MG63 (cell line): Measurements from ENCODE around the gene SLC44A5. TPM values are rescaled to one million over a fixed set of nuclear protein-coding genes. Genes with fewer than 3 reads are reported as not detected.
"Not testable (repeated sequence)": the region's sequence is repeated elsewhere in the genome, so short reads cannot be mapped to it uniquely, and the experiment has no call there.

ENCODE experiments used
- DNase-seq: peaks from one replicate; pipeline ENCODE4 v3.0.0-alpha.2; 2020
- H3K27me3 ChIP-seq: fragments of 250-450 bp; sonication (Bioruptor Pico); 2 replicates; pipeline ENCODE4 v1.5.1; 2020; ENCODE audit warnings: mild to moderate bottlenecking, moderate library complexity
- H3K36me3 ChIP-seq: fragments of 250-450 bp; sonication (Bioruptor Pico); 2 replicates; pipeline ENCODE4 v1.5.1; 2020; ENCODE audit warnings: mild to moderate bottlenecking, moderate library complexity
- H3K4me3 ChIP-seq: fragments of 250-450 bp; sonication (Bioruptor Pico); 2 replicates; pipeline ENCODE4 v1.5.1; 2020; ENCODE audit warnings: mild to moderate bottlenecking, moderate library complexity
- H3K9me3 ChIP-seq: fragments of 250-450 bp; sonication (Bioruptor Pico); 2 replicates; pipeline ENCODE4 v1.5.1; 2020; ENCODE audit warnings: mild to moderate bottlenecking, moderate library complexity
- total RNA-seq: library from RNA; depleted of rRNA; stranded (reverse); fragments of >200 nt; shearing (Covaris generic); gene quantifications from 2 replicates; pipeline ENCODE4 v1.2.3, GENCODE V29; 2014; ENCODE audit warnings: low replicate concordance

SLC44A5 gene
- total RNA-seq, 1 experiment from 2014 or later, result not detected

DNA sequence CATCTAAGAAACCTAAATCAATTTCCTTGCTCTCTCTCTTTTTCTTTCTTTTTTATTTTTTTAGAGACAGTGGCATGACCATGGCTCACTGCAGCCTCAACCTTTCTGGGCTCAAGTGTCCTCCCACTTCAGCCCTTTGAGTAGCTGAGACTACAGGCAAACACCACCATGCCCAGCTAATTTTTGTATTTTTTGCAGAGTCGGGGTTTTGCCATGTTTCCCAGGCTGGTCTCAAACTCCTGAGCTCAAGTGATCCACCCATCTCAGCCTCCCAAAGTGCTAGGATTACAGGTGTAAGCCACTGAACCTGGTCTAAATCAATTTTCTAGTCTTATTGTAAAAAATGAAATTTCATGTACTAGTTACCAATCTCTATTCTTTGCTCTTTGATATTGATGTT is 367.8 kb downstream of the SLC44A5 start:
- Histone ChIP-seq H3K9me3 (no peaks in the 10 kb centered on the region), H3K27me3 (no peaks in the 10 kb centered on the region), H3K36me3 (no peaks in the 10 kb centered on the region), H3K4me3 (no peak overlapping the region)
- no peak for DNase-seq

DNA sequence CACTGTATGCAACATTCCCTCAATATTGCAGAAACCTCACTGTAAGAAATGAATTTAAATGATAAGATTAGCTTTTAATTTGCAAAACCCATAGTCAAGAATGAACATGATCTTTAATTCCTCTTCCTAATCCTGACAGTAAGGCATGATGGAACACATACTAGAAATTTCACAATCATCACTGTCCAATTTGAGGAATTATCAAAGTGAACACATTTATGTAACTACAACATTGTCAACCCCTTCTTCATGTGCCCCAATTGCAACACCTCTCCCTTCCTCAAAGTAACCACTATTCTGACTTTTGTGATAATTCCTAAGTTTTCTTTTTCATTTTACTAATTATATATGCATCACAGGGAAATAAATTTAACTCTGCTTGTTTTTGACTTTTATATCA is 373.6 kb downstream of the SLC44A5 start:
- Histone ChIP-seq H3K4me3 (no peak overlapping the region), H3K27me3 (peaks cover 3% of the 10 kb centered on the region; the same call in 1 of the 2 replicates), H3K9me3 (no peaks in the 10 kb centered on the region), H3K36me3 (no peaks in the 10 kb centered on the region)
- no peak for DNase-seq

DNA sequence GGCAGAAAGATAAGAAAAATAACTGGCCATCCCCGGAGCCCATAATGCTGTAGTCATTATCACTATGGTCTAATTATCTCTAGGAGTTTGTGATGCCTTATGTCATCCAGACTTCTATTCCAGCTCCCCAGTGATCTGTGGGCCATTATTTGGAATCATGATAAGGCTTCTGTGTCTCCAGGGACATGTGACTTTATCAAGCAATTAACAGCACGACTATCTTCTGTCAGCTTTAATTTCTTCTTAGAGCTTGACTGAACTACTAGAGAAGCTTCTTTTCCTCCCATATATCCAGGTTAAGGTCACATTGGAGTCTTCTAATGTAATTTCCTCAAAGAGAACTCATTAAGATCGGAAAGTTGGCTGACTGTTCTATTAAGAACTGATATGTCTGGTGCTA is 376.4 kb downstream of the SLC44A5 start:
- no peaks in the 10 kb centered on the region for H3K9me3 ChIP-seq
- H3K4me3 ChIP-seq, result no peak overlapping the region
- H3K27me3 ChIP-seq, result peaks cover 3% of the 10 kb centered on the region; the same call in 1 of the 2 replicates
- no peak for DNase-seq
- no peaks in the 10 kb centered on the region for H3K36me3 ChIP-seq

DNA sequence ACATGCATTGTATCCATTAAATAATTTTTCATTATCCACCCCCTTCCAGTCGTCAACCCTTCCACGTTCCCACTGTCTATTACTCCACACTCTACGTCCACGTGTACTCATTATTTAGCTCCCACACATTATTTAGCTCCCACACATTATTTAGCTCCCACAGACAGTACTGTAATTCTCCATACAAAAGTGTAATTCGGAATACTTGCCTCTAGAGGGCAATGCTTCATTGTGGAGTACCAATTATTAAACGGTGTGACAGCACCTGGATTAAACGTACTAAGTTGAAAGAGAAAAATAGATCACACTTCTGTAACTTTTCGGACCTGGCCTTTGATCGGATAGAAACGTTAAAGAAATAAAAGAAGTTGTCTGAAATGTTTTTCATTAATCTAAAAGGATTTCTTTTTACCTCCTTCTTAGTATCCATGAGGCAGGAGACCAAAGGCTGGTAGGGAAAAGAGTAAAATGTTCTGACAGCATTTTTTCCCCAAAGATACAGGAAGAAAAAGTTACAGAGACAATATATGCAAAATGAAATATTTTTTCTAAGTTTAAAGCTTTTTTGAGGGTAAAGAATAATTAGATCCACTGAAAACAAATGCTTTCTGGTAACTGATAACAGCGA is 377.5 kb downstream of the SLC44A5 start:
- DNase-seq, result no peak
- Histone ChIP-seq H3K27me3 (peaks cover 3% of the 10 kb centered on the region; the same call in 1 of the 2 replicates), H3K9me3 (no peaks in the 10 kb centered on the region), H3K4me3 (no peak overlapping the region), H3K36me3 (no peaks in the 10 kb centered on the region)

DNA sequence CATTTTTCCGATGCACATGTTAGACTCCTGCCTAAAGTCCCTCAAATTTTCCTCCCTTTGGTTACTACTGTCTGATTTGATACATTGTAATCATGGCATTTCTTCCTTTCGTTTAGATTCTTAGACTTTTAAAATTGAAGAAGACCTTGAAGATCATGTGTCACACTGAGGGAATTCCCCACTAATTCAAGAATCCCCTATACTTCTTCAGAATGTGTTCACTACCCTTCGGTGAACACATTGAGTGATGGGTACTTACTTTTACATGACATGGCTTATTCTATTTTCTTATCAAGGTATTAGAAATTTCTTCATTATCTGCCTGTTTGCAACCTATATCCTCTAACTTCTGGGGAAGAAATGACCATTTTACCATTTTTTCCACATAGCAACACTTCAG is 390.8 kb downstream of the SLC44A5 start:
- no peaks in the 10 kb centered on the region for H3K9me3 ChIP-seq
- DNase-seq, result no peak
- no peaks in the 10 kb centered on the region for H3K36me3 ChIP-seq
- no peaks in the 10 kb centered on the region for H3K27me3 ChIP-seq
- no peak overlapping the region for H3K4me3 ChIP-seq

DNA sequence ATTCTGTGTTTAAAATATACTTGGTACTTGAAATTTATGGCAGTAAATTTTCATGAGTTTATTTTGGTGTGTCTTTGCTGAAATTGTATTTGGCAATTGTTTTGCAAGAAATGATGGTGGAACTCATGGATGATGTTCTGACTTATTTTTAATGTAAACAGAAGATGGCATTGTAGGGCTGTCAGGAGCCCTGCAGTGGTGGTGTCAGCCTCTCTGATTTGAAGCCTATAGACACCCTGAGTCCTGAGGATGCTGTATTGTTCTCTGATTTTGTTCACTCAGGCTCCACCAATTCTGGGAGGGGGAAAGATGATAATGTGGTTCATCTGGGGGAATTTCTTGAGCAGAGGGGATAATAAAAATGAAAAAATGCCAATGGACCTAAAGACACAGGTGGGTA is 396.9 kb downstream of the SLC44A5 start:
- no peaks in the 10 kb centered on the region for H3K27me3 ChIP-seq
- no peaks in the 10 kb centered on the region for H3K9me3 ChIP-seq
- H3K36me3 ChIP-seq, result no peaks in the 10 kb centered on the region
- no peak for DNase-seq
- no peak overlapping the region for H3K4me3 ChIP-seq

DNA sequence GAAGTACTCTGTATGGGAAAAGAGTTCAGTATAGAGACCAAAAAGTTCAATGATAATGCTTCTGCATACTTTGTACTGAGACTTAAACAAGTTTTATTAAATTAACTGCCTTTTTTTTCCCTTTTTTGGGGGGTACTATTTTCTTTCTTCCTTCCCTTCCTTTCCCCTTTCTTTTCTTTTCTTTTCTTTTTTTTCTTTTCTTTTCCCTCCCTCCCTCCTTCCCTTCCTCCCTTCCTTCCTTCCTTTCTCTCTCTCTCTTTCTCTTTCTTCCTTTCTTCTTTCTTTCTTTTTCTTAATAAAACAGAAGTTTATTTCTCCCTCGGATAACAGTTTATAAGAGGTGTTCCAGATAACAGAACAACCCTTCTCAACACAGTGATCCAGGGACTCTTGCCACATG is 399.3 kb downstream of the SLC44A5 start:
- Histone ChIP-seq H3K36me3 (no peaks in the 10 kb centered on the region), H3K27me3 (no peaks in the 10 kb centered on the region), H3K4me3 (no peak overlapping the region), H3K9me3 (no peaks in the 10 kb centered on the region)
- no peak for DNase-seq

DNA sequence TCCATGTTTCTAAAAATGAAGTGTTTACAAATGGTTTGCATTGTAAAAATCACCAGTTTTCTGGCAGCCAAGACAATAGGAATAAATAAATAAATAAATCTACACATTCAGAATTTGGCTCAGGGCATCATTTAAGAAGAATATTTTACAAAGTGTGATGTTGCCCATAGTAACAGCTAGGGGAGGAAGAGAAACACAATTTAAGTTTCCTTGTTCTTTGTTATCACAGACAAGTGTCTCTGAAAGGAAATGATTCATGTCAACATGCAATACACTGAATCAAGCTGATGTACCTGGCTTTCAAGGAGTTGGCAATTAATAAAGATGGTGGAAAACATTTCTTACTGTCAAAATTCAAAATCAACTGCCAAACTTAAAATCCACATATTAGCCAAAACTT is 402.1 kb downstream of the SLC44A5 start:
- no peaks in the 10 kb centered on the region for H3K9me3 ChIP-seq
- H3K27me3 ChIP-seq, result no peaks in the 10 kb centered on the region
- no peak for DNase-seq
- H3K36me3 ChIP-seq, result no peaks in the 10 kb centered on the region
- no peak overlapping the region for H3K4me3 ChIP-seq

DNA sequence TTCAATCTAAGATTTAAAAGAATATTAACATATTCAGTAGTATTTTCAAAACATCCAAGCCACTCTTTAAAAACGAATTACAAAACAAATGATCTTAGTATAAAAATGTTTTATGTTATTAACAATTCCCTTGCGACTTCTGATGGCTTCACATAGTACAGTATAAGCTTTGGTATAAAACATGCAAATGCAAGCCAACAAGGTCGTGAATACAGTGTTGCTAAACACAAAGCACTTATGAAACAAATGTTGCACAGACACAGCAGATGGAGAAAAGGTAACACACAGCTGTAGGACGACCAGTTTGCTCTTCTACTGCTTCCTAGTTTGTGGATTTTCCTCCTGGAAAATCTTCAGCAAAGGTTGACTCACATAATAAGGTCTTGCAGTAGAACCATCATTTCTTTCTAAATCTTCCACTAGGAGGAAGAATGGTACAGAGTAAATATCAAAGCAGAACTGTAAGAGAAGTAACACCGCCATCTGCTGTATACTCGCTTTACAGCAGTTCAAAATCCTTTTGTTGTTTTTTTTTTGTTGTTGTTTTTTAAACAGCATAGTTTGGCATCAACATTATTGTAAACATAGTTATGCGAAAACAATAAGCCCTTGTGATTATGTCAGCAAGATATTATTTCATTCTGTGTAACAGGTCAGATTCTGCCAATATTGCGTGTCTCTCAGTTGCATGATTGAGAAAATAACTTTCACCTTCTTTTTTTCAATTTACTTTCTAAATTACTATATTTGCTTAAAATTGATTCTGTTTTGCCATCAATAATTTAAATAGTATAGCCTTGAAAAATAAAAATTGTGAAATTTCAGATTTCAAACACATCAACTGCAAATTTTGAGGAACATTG is 407.3 kb downstream of the SLC44A5 start:
- Histone ChIP-seq H3K9me3 (no peaks in the 10 kb centered on the region), H3K36me3 (no peaks in the 10 kb centered on the region), H3K4me3 (no peak overlapping the region), H3K27me3 (no peaks in the 10 kb centered on the region)
- no peak for DNase-seq

DNA sequence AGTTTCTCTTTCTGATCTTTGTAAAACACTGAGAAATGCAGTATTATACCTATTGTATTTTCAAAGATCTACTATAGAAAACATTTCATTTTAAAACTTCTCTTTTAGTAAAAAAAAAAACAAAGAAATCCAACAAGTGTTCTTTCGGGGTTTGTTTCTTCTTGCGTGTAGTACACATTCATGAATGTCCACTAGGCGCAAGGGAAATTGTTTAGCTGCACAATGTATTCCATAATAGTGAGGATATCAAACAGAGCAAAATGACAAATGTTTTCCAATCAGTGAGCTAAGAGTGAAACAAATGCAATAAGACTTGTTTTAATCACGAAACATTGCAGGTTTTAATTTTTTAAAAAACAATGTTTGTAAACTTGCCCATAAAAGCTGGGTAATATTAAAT is 408.2 kb downstream of the SLC44A5 start:
- no peaks in the 10 kb centered on the region for H3K36me3 ChIP-seq
- no peaks in the 10 kb centered on the region for H3K9me3 ChIP-seq
- no peak for DNase-seq
- H3K4me3 ChIP-seq, result no peak overlapping the region
- H3K27me3 ChIP-seq, result no peaks in the 10 kb centered on the region

DNA sequence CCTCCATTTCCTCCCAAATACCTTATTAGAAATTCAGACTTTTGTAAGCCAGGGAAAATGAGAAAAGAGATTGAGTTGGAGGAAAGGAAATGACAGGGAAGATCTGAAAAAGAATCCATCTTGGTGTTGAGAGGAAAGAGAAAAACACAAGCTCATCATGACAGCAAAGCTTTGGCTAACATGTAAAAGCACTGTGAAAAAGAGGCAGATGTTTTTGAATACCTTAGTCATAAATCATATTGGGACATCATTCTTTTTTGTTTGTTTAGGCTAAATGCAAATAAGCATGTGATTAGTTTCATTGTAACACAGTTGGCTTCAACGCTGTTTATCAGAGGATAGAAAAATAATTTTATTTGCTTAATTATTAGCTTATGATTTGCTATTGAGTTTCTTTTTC is 412.2 kb downstream of the SLC44A5 start:
- H3K9me3 ChIP-seq, result no peaks in the 10 kb centered on the region
- H3K36me3 ChIP-seq, result no peaks in the 10 kb centered on the region
- DNase-seq, result no peak
- no peaks in the 10 kb centered on the region for H3K27me3 ChIP-seq
- H3K4me3 ChIP-seq, result no peak overlapping the region

DNA sequence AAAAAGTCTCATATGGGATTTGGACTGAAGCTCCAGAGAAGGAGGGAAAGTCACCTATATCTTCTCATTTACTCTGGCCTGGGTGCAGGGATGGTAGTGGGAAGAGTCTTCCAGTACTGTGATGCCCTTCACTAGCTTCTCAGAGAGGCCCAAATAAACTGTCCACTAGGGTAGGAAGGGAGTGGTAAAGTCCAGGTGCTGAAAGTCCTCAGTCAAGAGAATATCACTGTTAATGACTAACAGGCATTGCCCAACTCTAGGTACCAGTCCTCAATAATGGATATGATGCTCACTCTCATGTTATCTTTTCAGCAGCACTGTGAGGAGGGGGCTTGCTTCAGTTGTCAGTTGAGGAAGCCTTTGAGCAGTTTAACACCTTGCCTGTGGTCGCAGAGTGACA is 412.8 kb downstream of the SLC44A5 start:
- DNase-seq, result no peak
- H3K9me3 ChIP-seq, result no peaks in the 10 kb centered on the region

DNA sequence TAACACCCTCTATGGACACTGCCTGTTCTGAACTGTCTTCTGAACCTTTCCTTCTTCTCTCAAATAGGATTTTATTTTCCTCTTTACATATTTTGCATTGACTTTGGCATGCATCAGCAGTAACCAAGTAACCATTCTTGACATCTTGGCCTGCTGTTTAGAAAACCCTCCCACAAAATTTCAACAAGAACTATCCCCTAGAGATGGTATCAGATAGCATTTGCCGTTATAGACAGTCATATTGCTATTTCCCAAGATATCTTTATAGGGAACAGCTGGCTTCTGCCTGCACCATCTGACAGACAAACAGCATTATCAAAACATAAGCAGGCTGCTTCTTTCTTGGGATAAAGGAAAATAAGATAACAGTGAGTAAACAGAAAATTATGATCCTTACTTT is 422.0 kb downstream of the SLC44A5 start:
- Histone ChIP-seq H3K27me3 (no peaks in the 10 kb centered on the region), H3K4me3 (no peak overlapping the region), H3K9me3 (no peaks in the 10 kb centered on the region), H3K36me3 (no peaks in the 10 kb centered on the region)
- no peak for DNase-seq

More for the DNA sequence above, 412.8 kb downstream of the SLC44A5 start:
- H3K27me3 ChIP-seq, result no peaks in the 10 kb centered on the region
- H3K4me3 ChIP-seq, result no peak overlapping the region
- no peaks in the 10 kb centered on the region for H3K36me3 ChIP-seq

DNA sequence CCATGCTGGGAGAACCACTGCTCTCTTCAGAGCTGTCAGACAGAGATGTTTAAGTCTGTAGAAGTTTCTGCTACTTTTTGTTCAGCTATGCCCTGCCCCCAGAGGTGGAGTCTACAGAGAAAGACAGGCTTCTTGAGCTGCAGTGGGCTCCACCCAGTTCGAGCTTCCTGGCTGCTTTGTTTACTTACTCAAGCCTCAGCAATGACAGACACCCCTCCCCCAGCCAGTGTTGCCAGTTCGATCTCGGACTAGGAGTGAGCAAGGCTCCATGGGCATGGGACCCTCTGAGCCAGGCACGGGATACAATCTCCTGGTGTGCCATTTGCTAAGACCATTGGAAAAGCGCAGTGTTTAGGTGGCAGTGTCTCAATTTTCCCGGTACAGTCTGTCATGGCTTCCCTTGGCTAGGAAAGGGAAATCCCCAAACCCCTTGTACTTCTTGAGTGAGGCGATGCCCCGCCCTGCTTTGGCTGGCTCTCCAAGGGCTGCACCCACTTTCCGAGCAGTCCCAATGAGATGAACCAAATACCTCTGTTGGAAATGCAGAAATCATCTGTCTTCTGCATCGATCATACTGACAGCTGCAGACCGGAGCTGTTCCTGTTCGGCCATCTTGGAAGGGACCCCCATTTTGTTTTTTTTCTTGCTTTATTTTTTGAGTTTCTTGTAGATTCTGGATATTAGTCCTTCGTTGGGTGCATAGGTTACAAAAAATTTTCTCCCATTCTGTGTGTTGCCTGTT is 429.5 kb downstream of the SLC44A5 start:
- H3K36me3 ChIP-seq, DNase-seq, H3K27me3 ChIP-seq, H3K4me3 ChIP-seq, H3K9me3 ChIP-seq: not testable (repeated sequence)

DNA sequence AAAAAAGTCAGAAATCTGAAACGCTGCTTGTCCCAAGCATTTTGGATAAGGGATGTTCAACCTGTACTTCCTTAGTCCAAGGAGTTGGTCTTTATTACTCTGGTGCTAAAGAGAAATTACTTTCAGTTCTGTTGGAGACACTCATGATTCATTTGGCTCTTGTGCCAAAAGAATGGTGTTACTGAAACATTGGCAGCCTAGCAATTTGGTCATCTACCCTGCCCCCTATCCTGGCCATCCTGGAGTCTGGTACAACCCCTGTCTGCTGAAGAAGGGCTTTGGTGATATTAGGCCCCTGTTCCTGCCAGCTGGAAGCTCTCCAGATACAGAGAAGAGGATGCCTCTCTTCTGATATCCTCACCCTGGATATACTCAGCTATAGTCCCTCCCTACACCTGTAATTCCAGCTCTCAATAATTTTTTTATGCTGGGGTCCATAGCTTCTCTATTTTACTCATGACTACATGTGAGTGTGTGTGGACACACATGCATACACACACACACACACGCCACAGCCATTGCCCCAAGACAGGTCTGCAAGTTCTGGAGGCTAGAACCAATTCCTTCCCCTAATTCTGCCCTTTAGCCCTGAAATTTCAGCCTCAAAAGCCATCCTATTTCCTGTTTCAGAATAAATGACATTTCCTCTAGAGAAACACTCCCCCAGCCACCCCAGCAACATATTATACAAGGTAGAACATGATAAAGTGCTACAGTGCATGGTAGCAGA is 436.7 kb downstream of the SLC44A5 start:
- Histone ChIP-seq H3K36me3 (no peaks in the 10 kb centered on the region), H3K4me3 (no peak overlapping the region), H3K9me3 (no peaks in the 10 kb centered on the region), H3K27me3 (no peaks in the 10 kb centered on the region)
- peak; percentile 76 for DNase-seq

DNA sequence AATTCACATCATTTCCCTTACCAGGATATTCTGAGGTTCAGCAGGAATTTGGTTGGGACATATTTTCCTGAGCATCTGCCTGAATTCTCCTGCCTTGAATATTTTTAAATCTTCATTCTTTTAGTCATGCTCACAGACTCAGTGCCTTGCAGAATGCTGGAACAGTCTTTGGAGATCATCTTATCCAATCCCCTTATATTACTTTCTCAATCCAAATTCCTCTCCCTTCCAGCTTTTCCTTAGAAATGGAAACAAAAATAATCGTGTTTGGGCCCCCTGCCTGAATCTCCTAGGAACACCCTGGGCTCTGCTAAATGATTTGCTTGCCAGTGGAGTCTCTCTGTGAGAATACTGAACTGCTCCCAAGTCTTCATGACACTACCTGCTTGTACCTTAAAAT is 438.4 kb downstream of the SLC44A5 start:
- Histone ChIP-seq H3K27me3 (no peaks in the 10 kb centered on the region), H3K4me3 (no peak overlapping the region), H3K9me3 (no peaks in the 10 kb centered on the region), H3K36me3 (no peaks in the 10 kb centered on the region)
- DNase-seq, result peak; percentile 19

DNA sequence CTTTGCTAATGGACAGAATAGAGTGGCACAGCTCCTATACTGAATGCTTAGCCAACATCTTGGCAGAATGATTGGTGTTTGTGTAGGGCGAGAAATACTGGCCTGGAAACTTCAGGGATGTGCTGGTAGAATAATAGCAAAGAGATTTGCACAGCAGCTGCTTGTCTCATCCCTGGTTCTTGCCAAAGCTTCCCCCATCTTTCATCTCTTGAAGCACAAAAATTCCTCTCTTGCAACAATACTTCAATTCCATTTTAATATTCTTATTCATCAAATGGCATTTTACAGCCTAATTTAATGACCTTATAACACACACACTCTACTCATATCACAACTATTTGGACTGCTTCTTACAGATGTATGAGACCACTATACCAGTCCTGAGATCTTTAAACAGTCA is 439.0 kb downstream of the SLC44A5 start:
- no peaks in the 10 kb centered on the region for H3K9me3 ChIP-seq

More for the DNA sequence above, 439.0 kb downstream of the SLC44A5 start:
- Histone ChIP-seq H3K4me3 (no peak overlapping the region), H3K27me3 (no peaks in the 10 kb centered on the region), H3K36me3 (no peaks in the 10 kb centered on the region)
- peak; percentile 39 for DNase-seq
